SK-N-SH treated with all-trans-retinoic acid at 6 μM for 48 hours (cell line): ENCODE measurements around the gene IDH1.

Experiments
- ATAC-seq: fragments of 200-7000 bp; cut with Tn5 transposase; 3 replicates; pipeline ENCODE4 v1.9.1; 2020; ENCODE audit warnings: mild to moderate bottlenecking, moderate library complexity
- ARNTL ChIP-seq: fragments of 450-650 bp; formaldehyde crosslinking; IDR thresholded peaks from 2 replicates; pipeline ENCODE4 v1.5.0; 2020; ENCODE audit warnings: low read depth, mild to moderate bottlenecking, moderate library complexity, borderline replicate concordance
- CSDC2 ChIP-seq: fragments of 250-450 bp; sonication (Bioruptor Pico); IDR thresholded peaks from 2 replicates; pipeline ENCODE4 v1.5.0; 2020; ENCODE audit warnings: mild to moderate bottlenecking, moderate library complexity
- ISL1 ChIP-seq: fragments of 250-450 bp; sonication (Bioruptor Pico); IDR thresholded peaks from 2 replicates; pipeline ENCODE4 v2.1.2; 2022; ENCODE audit warnings: mild to moderate bottlenecking, moderate library complexity
- OSR1 ChIP-seq: fragments of 250-450 bp; sonication (Bioruptor Pico); IDR thresholded peaks from 2 replicates; pipeline ENCODE4 v1.8.0; 2022; ENCODE audit warnings: moderate library complexity, mild to moderate bottlenecking, inconsistent platforms
- RARB ChIP-seq: fragments of 250-450 bp; sonication (Bioruptor Pico); IDR thresholded peaks from 2 replicates; pipeline ENCODE4 v1.8.0; 2021; ENCODE audit warnings: mild to moderate bottlenecking, moderate library complexity
- SNAI2 ChIP-seq: fragments of 250-450 bp; sonication (Bioruptor Pico); IDR thresholded peaks from 2 replicates; pipeline ENCODE4 v1.5.0; 2020; ENCODE audit warnings: mild to moderate bottlenecking, moderate library complexity
- ZC3H10 ChIP-seq: fragments of 250-450 bp; sonication (Bioruptor Pico); IDR thresholded peaks from 2 replicates; pipeline ENCODE4 v1.5.1; 2021; ENCODE audit warnings: mild to moderate bottlenecking, moderate library complexity
- ZFP3 ChIP-seq: fragments of 250-450 bp; sonication (Bioruptor Pico); IDR thresholded peaks from 2 replicates; pipeline ENCODE4 v1.5.0; 2020; ENCODE audit warnings: mild to moderate bottlenecking, moderate library complexity
- ZFP30 ChIP-seq: fragments of 450-650 bp; formaldehyde crosslinking; IDR thresholded peaks from 2 replicates; pipeline ENCODE4 v1.5.0; 2022; ENCODE audit warnings: mild to moderate bottlenecking, moderate library complexity
- ZNF565 ChIP-seq: fragments of 450-650 bp; formaldehyde crosslinking; conservative IDR thresholded peaks from 2 replicates; pipeline ENCODE4 v1.5.0; 2020; ENCODE audit warnings: low read depth, mild to moderate bottlenecking, moderate library complexity
- ZNF70 ChIP-seq: fragments of 450-650 bp; formaldehyde crosslinking; IDR thresholded peaks from 2 replicates; pipeline ENCODE4 v1.5.0; 2020; ENCODE audit warnings: mild to moderate bottlenecking, moderate library complexity
- ZNF8 ChIP-seq: fragments of 450-650 bp; formaldehyde crosslinking; IDR thresholded peaks from 2 replicates; pipeline ENCODE4 v1.5.0; 2020; ENCODE audit warnings: mild to moderate bottlenecking, moderate library complexity
- TF ChIP-seq, protein P1 (sequence below): fragments of 250-450 bp; sonication (Bioruptor Pico); IDR thresholded peaks from 2 replicates; pipeline ENCODE4 v1.8.0; 2021; ENCODE audit warnings: low read depth, mild to moderate bottlenecking, moderate library complexity, borderline replicate concordance
- TF ChIP-seq, protein P2 (sequence below): fragments of 250-450 bp; sonication (Bioruptor Pico); IDR thresholded peaks from 2 replicates; pipeline ENCODE4 v1.5.1; 2021; ENCODE audit warnings: mild to moderate bottlenecking, moderate library complexity
- TF ChIP-seq, protein P3 (sequence below): fragments of 250-450 bp; sonication (Bioruptor Pico); IDR thresholded peaks from 2 replicates; pipeline ENCODE4 v1.5.1; 2020; ENCODE audit warnings: low read depth, mild to moderate bottlenecking, moderate library complexity
- TF ChIP-seq, protein P4 (sequence below): fragments of 250-450 bp; sonication (Bioruptor Pico); IDR thresholded peaks from 2 replicates; pipeline ENCODE4 v1.8.0; 2020; ENCODE audit warnings: mild to moderate bottlenecking, moderate library complexity, borderline replicate concordance

IDH1 gene

DNA sequence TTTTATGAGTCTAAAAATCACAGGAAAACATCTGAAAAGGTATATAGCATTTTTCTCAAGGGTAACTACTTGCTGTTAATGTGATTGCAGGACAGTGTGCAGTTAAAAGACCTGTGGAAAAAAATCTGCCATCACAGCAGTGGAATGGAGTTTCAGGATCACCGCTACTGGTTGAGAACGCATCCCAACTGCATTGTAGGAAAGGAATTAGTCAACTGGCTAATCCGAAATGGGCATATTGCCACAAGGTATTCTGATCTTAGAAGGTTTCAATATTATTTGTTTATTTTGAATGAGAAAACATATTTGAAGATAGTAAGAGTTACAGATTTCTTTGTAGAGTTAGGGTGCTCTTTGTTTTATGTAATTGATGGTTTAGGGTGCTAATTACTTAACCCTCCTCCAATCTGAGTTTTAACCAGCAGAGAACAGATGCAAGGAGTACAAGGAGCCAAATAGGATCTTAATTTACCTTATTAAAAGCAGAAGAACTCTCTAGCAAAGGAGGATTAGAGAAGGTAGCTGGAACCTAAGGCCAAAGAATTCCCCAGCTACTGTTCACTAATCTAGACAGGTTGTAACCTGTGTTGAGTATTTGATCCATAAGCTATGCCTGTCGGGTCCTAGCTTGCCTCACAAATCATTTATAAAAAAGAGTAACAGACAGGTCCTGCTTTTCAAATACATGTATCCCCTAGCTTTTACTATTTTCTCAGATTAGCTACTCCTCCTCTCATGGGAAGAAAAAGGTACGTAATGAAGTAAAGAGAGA lies 46.2 kb upstream of the IDH1 start (continued):
- TF ChIP-seq, protein P1, sequence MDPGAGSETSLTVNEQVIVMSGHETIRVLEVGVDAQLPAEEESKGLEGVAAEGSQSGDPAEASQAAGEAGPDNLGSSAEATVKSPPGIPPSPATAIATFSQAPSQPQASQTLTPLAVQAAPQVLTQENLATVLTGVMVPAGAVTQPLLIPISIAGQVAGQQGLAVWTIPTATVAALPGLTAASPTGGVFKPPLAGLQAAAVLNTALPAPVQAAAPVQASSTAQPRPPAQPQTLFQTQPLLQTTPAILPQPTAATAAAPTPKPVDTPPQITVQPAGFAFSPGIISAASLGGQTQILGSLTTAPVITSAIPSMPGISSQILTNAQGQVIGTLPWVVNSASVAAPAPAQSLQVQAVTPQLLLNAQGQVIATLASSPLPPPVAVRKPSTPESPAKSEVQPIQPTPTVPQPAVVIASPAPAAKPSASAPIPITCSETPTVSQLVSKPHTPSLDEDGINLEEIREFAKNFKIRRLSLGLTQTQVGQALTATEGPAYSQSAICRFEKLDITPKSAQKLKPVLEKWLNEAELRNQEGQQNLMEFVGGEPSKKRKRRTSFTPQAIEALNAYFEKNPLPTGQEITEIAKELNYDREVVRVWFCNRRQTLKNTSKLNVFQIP (CRISPR knock-in tag), result no peak
- TF ChIP-seq ZNF8 (no peak), RARB (no peak)

DNA sequence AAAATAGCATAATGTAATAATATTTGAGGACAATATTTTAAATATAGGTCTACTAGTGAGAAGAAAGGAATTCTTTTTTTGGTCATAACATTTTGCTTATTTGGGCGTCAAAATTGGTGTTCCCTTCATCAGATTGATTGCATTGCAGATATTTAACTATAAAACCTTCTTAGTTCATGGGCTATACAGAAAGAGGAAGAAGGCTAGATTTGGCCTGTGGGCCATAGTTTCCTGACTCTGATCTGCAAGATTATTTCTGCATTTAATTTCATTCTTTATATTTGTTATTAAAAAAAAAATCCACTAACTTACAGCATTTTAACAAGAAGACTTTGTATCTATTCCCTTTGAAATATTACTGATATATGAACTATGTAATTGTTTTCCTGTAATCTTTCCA lies 43.1 kb upstream of the IDH1 start:
- TF ChIP-seq ZC3H10 (no peak), RARB (no peak), OSR1 (CRISPR knock-in tag) (no peak), SNAI2 (CRISPR knock-in tag) (no peak), ZNF565 (CRISPR knock-in tag) (no peak), CSDC2 (CRISPR knock-in tag) (no peak), ZNF70 (CRISPR knock-in tag) (no peak)
- TF ChIP-seq, protein P2, sequence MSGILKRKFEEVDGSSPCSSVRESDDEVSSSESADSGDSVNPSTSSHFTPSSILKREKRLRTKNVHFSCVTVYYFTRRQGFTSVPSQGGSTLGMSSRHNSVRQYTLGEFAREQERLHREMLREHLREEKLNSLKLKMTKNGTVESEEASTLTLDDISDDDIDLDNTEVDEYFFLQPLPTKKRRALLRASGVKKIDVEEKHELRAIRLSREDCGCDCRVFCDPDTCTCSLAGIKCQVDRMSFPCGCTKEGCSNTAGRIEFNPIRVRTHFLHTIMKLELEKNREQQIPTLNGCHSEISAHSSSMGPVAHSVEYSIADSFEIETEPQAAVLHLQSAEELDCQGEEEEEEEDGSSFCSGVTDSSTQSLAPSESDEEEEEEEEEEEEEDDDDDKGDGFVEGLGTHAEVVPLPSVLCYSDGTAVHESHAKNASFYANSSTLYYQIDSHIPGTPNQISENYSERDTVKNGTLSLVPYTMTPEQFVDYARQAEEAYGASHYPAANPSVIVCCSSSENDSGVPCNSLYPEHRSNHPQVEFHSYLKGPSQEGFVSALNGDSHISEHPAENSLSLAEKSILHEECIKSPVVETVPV, result no peak
- TF ChIP-seq, protein P3, sequence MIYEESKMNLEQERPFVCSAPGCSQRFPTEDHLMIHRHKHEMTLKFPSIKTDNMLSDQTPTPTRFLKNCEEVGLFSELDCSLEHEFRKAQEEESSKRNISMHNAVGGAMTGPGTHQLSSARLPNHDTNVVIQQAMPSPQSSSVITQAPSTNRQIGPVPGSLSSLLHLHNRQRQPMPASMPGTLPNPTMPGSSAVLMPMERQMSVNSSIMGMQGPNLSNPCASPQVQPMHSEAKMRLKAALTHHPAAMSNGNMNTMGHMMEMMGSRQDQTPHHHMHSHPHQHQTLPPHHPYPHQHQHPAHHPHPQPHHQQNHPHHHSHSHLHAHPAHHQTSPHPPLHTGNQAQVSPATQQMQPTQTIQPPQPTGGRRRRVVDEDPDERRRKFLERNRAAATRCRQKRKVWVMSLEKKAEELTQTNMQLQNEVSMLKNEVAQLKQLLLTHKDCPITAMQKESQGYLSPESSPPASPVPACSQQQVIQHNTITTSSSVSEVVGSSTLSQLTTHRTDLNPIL (CRISPR knock-in tag), result no peak
- TF ChIP-seq, all 23 proteins: peak for 0
- ATAC-seq, result no peak

DNA sequence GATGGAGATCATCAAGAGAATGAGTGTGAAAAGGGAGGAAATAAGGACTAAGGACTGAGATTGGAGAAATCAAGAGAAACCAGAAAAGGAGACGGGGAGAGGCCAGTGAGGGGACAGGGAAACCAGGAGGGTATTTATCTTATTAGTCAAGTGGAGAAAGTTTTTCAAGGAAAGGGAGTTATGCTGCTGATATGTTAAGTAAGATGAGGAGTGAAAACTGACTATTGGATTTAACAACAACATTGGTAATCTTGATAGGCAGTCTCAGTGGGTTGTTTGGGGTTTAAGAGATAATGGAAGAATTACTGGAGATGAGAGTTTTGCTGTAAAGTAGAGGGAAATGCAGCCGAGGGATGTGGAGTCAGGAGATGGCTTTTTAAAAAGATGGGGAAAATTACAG lies 41.7 kb upstream of the IDH1 start:
- ATAC-seq, result no peak
- TF ChIP-seq, protein P4, sequence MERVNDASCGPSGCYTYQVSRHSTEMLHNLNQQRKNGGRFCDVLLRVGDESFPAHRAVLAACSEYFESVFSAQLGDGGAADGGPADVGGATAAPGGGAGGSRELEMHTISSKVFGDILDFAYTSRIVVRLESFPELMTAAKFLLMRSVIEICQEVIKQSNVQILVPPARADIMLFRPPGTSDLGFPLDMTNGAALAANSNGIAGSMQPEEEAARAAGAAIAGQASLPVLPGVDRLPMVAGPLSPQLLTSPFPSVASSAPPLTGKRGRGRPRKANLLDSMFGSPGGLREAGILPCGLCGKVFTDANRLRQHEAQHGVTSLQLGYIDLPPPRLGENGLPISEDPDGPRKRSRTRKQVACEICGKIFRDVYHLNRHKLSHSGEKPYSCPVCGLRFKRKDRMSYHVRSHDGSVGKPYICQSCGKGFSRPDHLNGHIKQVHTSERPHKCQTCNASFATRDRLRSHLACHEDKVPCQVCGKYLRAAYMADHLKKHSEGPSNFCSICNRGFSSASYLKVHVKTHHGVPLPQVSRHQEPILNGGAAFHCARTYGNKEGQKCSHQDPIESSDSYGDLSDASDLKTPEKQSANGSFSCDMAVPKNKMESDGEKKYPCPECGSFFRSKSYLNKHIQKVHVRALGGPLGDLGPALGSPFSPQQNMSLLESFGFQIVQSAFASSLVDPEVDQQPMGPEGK (CRISPR knock-in tag), result no peak

DNA sequence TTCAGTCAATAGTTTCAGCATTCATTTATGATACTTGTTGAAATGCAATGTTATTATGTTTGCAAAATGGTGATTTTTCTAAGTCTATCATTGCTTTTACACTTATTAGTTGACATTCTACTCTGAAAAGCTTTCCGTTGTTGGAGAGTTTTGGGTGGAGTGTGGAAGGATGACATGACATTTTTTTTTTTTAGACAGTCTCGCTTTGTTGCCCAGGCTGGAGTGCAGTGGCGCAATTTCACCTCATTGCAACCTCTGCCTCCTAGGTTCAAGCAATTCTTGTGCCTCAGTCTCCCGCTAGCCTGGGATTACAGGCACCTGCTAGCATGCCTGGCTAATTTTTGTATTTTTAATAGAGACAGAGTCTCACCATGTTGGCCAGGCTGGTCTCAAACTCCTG lies 41.0 kb upstream of the IDH1 start:
- ATAC-seq, result no peak
- TF ChIP-seq, protein P4 (CRISPR knock-in tag), result no peak
- TF ChIP-seq ZNF70 (CRISPR knock-in tag), result no peak
- TF ChIP-seq ARNTL, result no peak
- TF ChIP-seq ZNF565 (CRISPR knock-in tag), result no peak
- no peak for TF ChIP-seq ISL1 (CRISPR knock-in tag)
- no peak for TF ChIP-seq ZFP30 (CRISPR knock-in tag)
- TF ChIP-seq ZFP3, result no peak

DNA sequence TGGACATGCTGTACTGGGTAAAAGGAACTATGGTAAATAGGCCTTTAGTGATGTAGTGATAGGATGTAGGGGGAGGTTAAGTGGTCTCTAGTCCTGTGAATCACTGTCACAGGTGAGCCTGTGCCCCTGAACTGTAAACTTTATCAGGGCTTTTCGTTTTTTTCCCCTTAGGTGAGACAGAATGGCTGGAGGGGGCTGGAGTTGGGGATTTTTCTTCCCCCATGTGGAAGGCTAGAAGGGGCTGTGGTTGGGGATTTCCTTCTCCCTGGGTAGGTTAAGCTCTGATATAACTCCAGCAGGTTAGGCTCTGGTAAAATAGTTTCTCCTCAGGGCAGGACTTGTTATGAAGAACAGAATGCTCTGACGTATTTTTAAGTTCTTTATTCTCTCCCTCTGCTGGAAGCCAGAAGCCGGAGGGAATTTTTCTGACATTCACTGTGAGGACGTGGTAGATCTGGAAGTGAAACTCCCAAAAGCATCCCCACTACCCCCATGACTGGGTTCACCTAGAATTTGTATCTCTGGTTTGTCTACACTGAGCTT lies 39.7 kb upstream of the IDH1 start:
- TF ChIP-seq, protein P2, result no peak
- ATAC-seq, result no peak
